Measurements from ENCODE around the gene GP1BA. TPM values are rescaled to one million over a fixed set of nuclear protein-coding genes. Genes with fewer than 3 reads are reported as not detected.

Gene GP1BA
- total RNA-seq, 1 donor from 2014 or later = not detected

DNA sequence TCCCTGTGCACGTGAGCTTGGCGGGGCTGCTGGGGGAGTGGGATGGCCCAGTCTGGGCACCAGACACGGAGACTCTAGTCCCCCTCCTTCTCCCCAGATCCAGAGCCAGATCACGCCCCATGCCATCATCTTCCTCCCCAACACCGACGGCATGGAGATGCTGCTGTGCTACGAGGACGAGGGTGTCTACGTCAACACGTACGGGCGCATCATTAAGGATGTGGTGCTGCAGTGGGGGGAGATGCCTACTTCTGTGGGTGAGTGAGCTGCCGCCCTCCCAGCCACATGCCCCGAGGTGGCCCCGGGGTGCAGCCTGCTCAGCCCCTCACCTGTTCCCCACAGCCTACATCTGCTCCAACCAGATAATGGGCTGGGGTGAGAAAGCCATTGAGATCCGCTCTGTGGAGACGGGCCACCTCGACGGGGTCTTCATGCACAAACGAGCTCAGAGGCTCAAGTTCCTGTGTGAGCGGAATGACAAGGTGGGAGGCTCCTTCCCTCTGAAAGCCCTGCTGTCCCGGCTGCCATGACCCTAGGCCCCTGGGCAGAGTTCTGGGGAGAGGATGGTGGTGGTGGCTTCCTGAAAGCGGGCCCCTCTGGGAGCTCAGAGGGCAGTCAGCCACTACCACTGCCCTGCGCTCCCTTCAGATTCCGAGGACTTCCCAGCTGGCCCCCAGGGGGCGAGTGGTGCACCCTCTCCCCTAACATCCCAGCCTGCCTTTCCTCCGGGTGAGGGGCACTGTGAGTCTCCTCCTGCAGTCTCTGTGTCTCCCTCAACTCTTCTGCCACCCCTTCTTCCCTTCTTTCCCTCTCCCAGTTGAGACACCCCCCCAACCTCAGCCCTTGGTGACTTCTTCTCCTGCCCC, 35.5 kb upstream of the GP1BA start:
- no peak for FAIRE-seq
- H3K36me3 ChIP-seq (ENCODE audit: control insufficient read depth, insufficient read depth, low read length) = peaks cover 52% of the 10 kb centered on the region
- TF ChIP-seq, protein P1, sequence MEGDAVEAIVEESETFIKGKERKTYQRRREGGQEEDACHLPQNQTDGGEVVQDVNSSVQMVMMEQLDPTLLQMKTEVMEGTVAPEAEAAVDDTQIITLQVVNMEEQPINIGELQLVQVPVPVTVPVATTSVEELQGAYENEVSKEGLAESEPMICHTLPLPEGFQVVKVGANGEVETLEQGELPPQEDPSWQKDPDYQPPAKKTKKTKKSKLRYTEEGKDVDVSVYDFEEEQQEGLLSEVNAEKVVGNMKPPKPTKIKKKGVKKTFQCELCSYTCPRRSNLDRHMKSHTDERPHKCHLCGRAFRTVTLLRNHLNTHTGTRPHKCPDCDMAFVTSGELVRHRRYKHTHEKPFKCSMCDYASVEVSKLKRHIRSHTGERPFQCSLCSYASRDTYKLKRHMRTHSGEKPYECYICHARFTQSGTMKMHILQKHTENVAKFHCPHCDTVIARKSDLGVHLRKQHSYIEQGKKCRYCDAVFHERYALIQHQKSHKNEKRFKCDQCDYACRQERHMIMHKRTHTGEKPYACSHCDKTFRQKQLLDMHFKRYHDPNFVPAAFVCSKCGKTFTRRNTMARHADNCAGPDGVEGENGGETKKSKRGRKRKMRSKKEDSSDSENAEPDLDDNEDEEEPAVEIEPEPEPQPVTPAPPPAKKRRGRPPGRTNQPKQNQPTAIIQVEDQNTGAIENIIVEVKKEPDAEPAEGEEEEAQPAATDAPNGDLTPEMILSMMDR (IDR thresholded peaks at IDR 0.05; ENCODE audit: insufficient read depth, low read length, severe bottlenecking) = no peak

DNA sequence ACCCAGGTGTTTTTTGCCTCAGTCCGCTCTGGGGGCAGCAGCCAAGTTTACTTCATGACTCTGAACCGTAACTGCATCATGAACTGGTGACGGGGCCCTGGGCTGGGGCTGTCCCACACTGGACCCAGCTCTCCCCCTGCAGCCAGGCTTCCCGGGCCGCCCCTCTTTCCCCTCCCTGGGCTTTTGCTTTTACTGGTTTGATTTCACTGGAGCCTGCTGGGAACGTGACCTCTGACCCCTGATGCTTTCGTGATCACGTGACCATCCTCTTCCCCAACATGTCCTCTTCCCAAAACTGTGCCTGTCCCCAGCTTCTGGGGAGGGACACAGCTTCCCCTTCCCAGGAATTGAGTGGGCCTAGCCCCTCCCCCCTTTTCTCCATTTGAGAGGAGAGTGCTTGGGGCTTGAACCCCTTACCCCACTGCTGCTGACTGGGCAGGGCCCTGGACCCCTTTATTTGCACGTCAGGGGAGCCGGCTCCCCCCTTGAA, 34.8 kb upstream of the GP1BA start:
- Histone ChIP-seq H3K27me3 (ENCODE audit: control insufficient read depth, insufficient read depth, low read length) (no peaks in the 10 kb centered on the region), H3K36me3 (ENCODE audit: control insufficient read depth, insufficient read depth, low read length) (peaks cover 46% of the 10 kb centered on the region), H3K4me3 (ENCODE audit: low read depth, low read length) (no peak overlapping the region)
- TF ChIP-seq, protein P1 (IDR thresholded peaks at IDR 0.05; ENCODE audit: insufficient read depth, low read length, severe bottlenecking) = no peak
- no peak for DNase-seq (ENCODE audit: low read depth)
- no peak for FAIRE-seq

More for the DNA sequence above, 35.5 kb upstream of the GP1BA start:
- Histone ChIP-seq H3K27me3 (ENCODE audit: control insufficient read depth, insufficient read depth, low read length) (no peaks in the 10 kb centered on the region), H3K4me3 (ENCODE audit: low read depth, low read length) (no peak overlapping the region)
- DNase-seq (ENCODE audit: low read depth) = no peak

DNA sequence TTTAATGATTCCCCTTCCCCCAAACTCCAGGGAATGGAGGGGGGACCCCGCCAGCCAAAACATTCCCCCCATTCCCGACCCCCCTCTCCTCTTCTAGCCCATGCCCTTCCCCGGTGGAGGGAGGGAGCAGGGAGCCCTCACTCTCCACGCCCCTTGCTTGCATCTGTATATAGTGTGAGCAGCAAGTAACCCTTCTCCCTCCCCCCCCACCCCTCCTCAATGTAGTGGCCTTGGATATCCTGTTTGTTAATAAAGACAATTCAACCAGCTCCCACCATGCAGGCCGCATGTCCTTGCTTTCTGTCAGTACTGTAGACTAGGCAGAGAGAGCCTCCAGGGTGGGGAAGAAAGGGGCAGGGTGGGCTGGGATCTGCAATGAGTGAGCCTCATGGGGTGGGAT, 34.3 kb upstream of the GP1BA start:
- H3K36me3 ChIP-seq (ENCODE audit: control insufficient read depth, insufficient read depth, low read length) = peaks cover 41% of the 10 kb centered on the region
- H3K27me3 ChIP-seq (ENCODE audit: control insufficient read depth, insufficient read depth, low read length) = no peaks in the 10 kb centered on the region
- DNase-seq (ENCODE audit: low read depth) = no peak
- H3K4me3 ChIP-seq (ENCODE audit: low read depth, low read length) = no peak overlapping the region
- TF ChIP-seq, protein P1 (IDR thresholded peaks at IDR 0.05; ENCODE audit: insufficient read depth, low read length, severe bottlenecking) = no peak
- FAIRE-seq = no peak

DNA sequence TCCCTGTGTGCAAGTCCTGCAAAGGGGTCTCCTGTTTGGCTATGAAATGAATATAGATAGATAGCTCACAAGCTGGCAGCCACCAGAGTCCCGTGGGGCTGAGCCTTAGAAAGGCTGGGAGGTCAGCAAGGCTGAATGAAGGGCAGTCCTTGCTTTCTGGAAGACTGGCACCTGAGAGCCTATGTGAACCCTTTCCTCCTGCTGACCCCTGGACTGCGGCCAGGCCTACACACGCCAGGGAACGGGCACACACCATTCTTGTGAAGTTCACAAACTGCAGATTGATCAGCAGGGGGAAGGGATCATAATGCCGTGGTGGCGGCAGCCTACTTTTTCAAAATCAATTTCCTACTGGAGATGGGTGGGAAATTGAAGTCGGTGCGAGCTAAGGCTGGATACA, 33.7 kb upstream of the GP1BA start:
- Histone ChIP-seq H3K4me3 (ENCODE audit: low read depth, low read length) (no peak overlapping the region), H3K36me3 (ENCODE audit: control insufficient read depth, insufficient read depth, low read length) (peaks cover 36% of the 10 kb centered on the region), H3K27me3 (ENCODE audit: control insufficient read depth, insufficient read depth, low read length) (no peaks in the 10 kb centered on the region)
- TF ChIP-seq, protein P1 (IDR thresholded peaks at IDR 0.05; ENCODE audit: insufficient read depth, low read length, severe bottlenecking) = no peak
- no peak for DNase-seq (ENCODE audit: low read depth)
- FAIRE-seq = no peak

DNA sequence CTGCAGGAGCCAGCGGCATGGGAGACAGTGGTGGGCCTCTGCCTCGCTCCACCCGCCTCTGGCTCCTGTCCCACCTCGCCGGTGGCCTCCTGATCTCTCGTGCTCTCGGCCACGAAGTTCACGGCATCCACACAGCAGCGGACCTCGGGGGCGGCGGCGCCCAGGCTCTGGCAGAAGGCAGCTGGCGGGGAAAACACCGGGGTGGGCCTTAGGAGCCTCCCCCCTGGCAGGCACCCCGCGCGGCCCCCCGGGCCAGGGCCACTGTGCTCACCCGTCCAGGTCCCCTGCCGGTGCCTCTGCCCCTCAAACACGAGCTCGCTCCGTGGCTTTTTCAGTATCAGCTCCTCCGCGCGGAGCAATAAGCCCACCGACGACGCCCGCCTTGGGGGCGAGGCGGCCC, 33.1 kb upstream of the GP1BA start:
- Histone ChIP-seq H3K36me3 (ENCODE audit: control insufficient read depth, insufficient read depth, low read length) (peaks cover 30% of the 10 kb centered on the region), H3K27me3 (ENCODE audit: control insufficient read depth, insufficient read depth, low read length) (no peaks in the 10 kb centered on the region), H3K4me3 (ENCODE audit: low read depth, low read length) (peak overlapping the region; percentile 45)
- DNase-seq (ENCODE audit: low read depth) (no peak), FAIRE-seq (no peak)
- TF ChIP-seq, protein P1 (IDR thresholded peaks at IDR 0.05; ENCODE audit: insufficient read depth, low read length, severe bottlenecking) = no peak

Measured in bronchial epithelial cell (primary cell).